HG03095 (cell line): ENCODE measurements around the gene SPECC1L.

Source experiments
- ATAC-seq: cut with Tn5 transposase; IDR thresholded peaks from one replicate; pipeline ENCODE4 v1.9.1; 2021; ENCODE audit warnings: moderate library complexity; ENCODE audit not compliant: unreplicated experiment

The SPECC1L gene

GRCh38 chr22:24440718-24441405 is 170.2 kb downstream of the SPECC1L start:
- ATAC-seq: no peak

GRCh38 chr22:24441406-24442351 is 171.0 kb downstream of the SPECC1L start:
- no peak for ATAC-seq

- ATAC-seq: no peak
These were observed 171.7 kb downstream of the SPECC1L start for GRCh38 chr22:24442352-24442744.

GRCh38 chr22:24443668-24444067 is 173.0 kb downstream of the SPECC1L start:
- no peak for ATAC-seq

GRCh38 chr22:24444251-24444650 is 173.6 kb downstream of the SPECC1L start:
- ATAC-seq: no peak

- ATAC-seq: no peak
These were observed 174.3 kb downstream of the SPECC1L start for GRCh38 chr22:24444729-24445466.

- ATAC-seq: no peak
These were observed 175.0 kb downstream of the SPECC1L start for GRCh38 chr22:24445481-24446259.

GRCh38 chr22:24446260-24446611 is 175.6 kb downstream of the SPECC1L start:
- ATAC-seq: no peak

GRCh38 chr22:24450610-24451009 is 180.0 kb downstream of the SPECC1L start:
- no peak for ATAC-seq

- no peak for ATAC-seq
These were observed 180.5 kb downstream of the SPECC1L start for GRCh38 chr22:24451162-24451561.

- ATAC-seq: no peak
These were observed 183.2 kb downstream of the SPECC1L start for GRCh38 chr22:24453853-24454252.

GRCh38 chr22:24455039-24455438 is 184.4 kb downstream of the SPECC1L start:
- ATAC-seq: no peak

GRCh38 chr22:24455751-24456426 is 185.3 kb downstream of the SPECC1L start:
- no peak for ATAC-seq

- no peak for ATAC-seq
These were observed 187.3 kb downstream of the SPECC1L start for GRCh38 chr22:24457894-24458420.

- ATAC-seq: no peak
These were observed 189.3 kb downstream of the SPECC1L start for GRCh38 chr22:24459911-24460310.

- no peak for ATAC-seq
These were observed 189.9 kb downstream of the SPECC1L start for GRCh38 chr22:24460418-24461089.

GRCh38 chr22:24463071-24463760 is 192.6 kb downstream of the SPECC1L start:
- ATAC-seq: no peak

GRCh38 chr22:24465566-24465965 is 194.9 kb downstream of the SPECC1L start:
- ATAC-seq: no peak

GRCh38 chr22:24465975-24466374 is 195.3 kb downstream of the SPECC1L start:
- ATAC-seq: no peak
